SK-N-DZ (cell line): ENCODE data around the gene STIL.

Experiments used
- DNase-seq: peaks from one replicate; pipeline ENCODE4 v3.0.0-alpha.2; 2015; ENCODE audit warnings: low spot score

Gene STIL

DNA sequence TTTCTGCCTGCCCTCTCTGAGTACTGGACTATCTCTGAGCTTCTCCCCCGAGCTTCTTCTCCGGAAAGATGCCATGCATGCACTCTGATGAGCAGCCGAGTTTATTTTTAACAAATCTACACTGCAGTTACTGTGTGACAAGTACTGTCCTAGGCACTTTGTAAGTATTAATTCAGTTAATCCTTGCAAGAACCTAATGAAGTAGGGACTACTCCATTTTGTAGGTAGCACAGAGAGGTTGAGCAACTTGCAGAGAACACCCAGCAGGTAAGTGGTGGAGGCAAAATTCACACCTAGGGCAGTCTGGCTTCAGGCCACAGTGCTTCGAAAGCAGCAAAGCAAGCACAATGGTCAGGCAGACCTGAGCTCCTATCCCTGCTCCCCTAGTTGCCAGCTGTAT is 78.1 kb downstream of the STIL start:
- no peak for DNase-seq

DNA sequence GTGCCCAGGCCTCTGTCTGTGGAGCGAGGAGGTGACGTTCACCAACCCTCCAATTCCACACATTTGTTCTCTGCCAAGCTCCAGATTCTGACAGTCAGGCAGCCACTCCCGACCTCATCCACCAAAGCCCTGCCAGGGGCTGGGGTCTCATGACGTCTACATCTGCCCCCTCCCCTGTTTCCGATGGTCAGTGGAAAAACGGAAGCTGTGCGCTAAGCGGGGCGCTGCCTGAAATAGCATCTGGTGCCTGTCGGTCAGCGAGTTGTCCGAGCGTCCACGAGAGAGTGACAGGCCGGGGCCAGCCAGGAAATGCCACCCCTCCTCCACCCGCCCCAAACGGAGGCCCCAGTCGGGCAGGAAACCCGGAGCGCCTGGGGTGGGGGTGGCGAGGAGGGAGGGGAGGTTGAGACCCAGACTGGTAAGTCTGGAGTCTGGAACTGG is 78.7 kb downstream of the STIL start:
- no peak for DNase-seq

DNA sequence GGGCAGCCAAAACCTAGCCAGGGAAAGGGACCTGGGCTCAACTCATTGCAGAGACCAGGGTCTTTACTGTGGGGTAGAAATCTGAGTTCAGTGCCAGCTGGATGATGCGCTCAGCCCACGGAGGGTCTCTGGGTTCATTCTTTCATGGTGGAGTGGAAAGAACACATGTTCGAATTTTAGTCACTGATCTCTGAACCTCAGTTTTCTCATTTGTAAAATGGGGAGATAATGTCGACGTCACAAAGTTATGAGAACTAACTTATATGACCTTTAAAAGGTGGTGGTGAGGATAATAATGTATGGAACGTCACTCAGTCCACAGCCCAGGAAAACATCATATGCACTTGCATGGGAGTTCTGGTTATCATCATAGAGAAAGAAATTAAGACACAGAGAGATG is 80.8 kb downstream of the STIL start:
- DNase-seq, result no peak

DNA sequence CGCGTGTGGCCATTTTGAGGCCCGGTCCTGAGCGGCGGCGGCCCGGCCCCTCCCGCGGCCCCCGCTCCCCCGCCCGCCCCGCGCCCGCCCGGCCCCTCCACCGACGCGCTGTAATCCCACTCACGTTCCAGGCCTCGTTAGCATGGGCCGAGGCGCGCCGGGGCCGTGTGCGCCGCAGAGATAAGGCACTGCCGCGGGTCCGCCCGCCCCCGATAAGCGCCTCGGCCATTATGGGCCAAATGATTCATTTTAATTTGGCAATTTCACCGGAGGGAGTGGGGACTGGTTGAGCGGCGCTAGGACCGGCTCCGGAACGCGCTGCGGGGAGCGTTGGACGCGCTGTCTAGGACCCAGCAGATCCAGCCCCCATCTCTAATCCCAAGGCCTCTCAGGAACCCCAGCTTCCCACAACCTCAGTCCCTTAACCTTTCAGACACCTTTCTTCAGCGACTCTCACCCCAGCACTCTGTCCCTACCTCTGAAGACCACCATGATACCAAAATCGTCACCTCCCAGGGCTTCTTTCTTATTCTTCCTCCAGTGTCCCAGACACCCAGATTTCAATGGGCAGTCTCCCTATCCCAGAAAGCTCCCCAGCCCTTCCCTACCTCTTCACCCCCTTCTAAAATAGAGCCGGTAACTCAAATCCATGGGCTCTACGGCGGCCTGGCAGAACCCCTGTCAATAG is 81.6 kb downstream of the STIL start, which contains the start of gene TAL1:
TAL1 (minus strand) TSS at position 39 of the 688 bp plus-strand sequence. CDS start 6,337 bp downstream, outside the sequence.
- no peak for DNase-seq

DNA sequence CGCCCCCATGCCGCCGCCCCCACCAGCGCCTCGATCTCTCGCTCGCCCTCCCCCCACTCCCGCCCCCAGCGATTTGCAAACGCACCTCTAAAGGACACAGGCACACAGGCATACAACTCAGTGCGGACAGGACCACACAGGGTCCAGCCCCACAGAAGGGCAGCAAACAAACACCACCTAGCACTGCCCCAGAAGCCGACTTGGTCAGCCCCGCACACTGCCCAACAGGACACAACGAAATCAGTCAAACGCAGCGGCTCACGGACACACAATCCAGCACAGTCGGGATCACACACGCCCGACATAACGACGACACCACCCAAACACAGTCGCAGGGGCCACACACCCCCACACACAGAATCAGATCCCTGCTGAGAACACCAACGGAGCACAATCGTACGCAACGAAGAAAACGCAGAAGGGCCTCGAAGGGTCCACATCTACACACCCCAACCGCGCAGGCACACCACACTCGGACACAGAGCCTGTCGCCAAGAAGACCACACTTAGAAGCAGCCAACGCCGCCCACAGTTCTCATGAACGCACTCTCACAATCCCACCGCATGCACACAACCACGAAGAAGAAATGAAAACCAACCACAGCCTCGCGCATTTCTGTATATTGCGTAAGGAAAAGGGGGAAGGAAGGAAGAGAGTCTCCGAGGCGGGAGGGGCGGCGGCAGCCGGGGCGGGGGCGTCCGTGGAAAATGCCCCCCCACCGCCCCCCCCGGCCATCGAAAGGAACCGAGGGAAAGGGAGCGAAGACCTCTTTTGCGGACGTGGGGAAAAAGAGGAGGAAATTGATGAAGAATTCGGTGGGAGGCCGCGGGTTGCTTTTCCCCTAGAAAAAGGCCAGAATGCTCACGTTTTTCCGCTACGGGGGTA is 82.4 kb downstream of the STIL start:
- DNase-seq, result peak; percentile 43

DNA sequence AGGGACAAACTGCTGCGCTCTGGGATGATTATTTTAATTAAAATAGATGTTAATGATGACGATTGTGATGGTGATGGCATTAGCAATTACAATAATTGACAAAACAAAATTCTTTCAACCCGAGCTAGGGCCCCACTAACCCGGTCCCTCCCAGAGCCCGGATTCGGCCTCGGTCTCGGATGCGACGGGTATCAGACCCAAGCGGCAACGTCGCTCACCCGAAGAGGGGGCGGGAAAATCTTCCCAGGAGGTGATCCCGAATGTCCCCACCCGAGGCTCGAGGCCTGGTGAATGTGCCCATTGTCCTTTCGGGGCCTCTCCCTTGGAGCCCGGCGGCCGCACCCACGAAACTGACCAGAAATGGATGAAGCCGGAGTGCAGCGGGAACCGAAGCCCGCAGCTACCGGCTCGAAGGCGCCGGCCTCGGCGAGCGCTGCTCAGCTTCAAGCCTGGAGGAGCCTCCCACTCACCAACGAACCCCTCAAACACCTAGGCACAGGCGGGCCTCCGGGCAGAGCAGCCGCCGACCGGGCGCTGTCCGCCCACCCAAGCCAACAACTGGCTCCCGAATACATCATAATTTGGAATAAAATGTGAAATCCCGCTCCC is 83.2 kb downstream of the STIL start:
- peak; percentile 25 for DNase-seq

DNA sequence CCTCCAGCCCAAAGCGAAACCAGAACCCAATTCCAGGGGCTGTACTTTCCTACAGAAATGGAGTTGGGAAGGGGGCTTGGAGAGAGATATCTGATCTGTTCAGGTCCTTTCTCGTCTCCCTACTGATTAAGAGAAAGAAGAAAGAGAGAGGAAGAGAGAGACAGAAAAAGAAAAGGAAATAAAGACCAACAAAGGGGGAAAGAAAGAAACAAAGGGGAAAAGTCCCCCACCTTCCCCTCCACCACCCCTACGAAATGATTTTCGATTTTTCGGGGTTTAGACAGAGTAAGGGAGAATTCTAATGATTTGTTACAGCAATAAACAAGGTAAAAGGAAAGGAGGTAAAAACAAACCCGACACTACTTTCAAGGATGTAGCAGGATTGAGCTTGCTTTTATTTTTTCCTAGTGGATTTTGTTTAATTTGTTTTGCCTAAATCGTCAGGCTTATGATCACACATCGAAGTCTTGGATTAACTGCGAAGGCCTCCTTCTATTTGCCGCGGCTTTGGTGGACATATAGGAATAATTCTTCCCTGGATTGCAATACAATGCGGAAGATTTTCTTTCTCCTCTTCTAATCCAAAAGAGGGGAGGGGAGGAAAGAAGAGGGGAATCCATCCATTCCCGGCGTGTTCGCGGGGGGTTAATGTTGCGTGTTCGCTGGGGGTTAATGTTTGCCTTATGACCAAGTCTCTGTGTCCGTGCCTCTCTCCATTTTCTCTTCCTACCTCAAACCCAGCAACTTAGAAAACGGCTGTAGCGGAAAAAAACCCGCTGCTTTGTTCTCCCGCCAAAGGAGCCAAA is 83.9 kb downstream of the STIL start:
- DNase-seq, result no peak

DNA sequence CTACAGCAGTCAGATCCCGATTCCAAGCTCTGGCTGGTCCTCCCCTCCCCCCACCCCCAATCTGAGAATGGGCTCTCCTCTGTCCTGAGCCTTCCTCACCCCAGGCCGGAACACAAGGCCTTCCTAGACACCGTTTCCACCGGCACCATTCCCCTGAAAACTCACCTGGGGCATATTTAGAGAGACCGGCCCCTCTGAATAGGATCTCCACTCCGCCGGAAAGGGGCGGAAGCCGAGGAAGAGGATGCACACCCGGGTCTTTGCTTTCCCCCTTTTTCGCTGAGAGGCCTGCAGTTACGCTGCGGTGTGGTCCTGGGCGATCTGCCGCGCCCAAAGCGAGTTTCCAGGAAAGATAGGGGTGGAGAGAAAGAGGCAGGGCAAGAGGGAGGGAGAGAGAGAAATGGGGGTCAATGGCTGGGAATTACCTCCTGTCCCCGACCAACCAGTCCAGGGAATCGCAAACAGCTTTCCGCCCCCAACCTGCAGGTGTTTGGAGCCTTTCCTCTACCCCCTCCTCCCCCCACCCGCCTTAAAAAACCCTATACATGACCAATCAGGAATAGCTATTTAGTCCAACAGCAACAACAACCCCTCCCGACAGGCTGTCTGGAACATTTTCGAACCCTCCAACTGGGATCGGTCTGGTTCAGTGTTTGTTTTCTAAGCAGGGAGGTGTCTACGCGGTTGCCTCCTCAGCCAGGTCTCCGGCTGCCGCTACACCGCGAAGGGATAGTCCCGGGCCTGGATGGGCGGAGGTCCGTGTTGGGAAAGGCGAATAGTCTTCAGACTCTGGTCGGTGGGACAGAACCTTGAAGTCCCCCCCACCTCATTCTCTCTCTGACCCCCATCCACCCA is 84.7 kb downstream of the STIL start:
- no peak for DNase-seq

DNA sequence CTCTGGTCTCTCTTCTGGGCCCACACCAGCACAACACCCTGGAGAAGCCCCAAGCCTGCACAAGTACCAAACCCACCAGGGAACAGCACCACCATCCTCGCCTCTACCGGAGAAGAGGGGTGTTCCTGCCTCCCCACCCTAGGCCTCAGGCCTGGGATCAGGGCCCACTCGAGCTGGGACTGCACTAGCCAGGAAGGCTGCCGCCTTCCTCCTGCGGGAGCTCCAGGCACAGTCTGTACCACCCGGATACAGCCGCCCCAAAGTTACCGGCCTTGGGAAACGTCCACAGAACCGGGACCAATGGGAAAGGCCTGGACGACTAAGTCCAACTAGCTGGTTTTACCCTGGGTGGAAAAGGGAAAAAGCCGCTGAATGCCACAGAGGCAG is 85.3 kb downstream of the STIL start:
- DNase-seq, result no peak

DNA sequence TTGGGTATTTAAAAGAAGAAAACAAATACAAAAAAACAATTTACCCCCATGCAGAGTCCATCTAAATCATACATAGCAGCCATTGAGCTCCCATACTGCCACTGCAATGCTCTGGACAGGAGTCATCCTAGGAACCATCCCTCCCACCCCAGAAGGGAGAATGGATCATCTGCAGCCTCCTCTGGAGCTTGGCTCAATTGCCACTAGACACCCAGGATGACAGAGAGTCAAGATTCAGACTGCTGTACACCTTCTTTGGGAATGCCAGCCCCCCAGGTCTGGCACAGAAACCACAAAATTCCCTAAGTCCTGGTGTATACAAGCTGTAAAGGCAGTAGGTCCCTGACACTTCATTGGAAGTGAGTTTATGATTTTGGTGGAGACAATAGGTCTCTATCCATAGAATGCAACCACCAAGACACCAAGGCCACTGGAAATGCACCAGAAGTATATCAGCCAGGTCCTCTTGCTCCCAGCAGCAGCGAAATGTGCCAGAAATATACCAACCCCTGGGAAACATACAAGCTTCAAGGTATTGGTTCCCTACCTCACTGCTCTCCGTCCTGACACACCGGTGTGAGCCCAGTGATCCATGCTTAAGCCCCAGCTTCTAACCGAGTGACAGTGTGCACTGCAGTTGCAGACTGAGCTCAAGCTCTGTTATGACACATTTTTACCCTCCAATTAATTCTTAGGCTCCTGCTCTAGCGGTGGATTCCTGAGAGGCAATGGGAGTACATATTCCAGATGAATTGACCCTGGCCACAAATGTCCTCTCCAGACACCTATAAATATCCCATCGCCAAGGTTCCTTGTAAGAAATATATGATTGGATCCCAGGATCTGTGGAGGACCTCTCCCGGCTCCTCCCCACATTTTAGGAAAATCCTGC is 86.4 kb downstream of the STIL start:
- no peak for DNase-seq

DNA sequence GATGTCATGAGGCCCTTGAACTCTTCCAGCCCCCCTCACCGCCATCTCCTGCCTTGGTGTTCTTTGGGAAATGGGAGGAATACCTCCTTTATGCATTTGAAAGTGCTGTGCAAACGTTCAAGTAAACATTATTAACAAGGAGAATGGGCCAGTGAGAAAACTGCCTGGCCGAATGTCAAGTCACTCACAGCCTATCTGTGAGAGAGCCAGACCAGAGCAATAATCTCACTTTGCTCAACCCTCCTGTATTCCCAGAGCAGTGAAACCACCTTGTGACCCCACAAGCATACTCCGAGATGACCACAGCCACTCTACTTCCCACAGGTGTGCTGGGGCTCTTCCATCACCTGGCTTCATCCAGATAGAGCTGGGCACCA is 87.1 kb downstream of the STIL start:
- DNase-seq, result no peak

DNA sequence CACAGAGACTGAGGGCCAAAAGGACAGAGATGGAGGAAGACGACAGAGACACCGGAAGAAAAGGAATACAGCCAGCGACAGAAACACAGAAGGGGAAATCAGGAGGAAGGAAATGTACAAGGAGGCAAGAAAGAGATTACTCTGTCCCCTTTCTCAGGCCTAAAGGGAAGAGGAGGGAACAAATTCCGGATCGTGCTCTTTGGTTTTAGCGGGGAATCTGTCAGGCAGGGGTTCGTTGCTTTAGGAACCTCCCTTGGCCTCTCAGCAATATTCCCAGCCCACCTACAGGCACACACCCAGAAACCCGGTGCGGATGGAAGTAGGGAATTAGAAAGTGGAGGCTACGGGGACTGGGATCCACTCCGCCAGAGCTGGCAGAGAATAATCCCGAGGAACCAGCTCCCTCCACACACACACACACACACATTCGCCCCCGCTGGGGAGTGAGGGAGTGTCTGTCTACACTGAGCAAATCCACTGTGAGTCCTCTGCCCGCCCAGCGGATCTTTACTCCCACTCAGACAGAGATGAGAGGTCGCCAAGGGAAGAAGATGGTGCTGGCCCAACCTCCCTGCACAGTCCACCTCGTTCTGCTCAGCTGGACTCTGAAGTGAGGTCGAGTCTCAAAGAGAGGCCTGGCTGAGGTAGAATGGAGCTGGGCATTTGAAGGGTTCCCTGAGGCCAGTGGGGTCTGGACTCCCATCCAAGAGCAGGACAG is 87.7 kb downstream of the STIL start:
- no peak for DNase-seq

DNA sequence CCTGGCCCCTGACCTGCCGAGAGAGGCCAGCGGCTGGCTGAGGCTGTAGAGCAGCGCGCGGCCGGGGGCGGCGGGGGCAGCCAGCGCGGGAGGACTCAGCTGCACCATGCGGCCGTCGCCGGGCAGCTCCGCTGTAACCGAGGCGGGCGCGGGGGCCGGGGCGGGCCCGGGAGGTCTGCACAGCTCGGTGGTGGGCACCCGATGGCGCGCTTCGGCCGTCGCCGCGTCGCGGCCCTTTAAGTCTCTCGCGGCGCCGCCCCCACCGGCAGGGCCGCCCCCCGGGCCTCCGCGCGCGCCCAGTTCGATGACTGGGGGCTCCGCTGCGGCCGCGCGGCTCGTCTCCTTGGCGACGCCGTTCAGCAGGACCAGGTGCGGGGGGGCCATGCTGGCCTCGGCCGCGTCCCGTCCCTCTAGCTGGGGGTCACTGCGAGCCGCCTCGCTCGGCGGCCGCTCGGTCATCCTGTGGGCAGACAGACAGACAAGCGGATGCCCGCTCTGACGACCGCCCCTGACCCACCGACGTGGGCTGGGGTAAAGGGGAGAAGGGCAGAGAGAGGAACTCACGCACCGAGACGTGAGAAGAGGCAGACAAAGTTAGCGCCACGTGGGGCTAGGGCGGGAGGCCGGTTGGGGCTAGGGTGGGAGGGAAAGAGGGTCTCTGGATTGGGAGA is 88.4 kb downstream of the STIL start:
- no peak for DNase-seq

DNA sequence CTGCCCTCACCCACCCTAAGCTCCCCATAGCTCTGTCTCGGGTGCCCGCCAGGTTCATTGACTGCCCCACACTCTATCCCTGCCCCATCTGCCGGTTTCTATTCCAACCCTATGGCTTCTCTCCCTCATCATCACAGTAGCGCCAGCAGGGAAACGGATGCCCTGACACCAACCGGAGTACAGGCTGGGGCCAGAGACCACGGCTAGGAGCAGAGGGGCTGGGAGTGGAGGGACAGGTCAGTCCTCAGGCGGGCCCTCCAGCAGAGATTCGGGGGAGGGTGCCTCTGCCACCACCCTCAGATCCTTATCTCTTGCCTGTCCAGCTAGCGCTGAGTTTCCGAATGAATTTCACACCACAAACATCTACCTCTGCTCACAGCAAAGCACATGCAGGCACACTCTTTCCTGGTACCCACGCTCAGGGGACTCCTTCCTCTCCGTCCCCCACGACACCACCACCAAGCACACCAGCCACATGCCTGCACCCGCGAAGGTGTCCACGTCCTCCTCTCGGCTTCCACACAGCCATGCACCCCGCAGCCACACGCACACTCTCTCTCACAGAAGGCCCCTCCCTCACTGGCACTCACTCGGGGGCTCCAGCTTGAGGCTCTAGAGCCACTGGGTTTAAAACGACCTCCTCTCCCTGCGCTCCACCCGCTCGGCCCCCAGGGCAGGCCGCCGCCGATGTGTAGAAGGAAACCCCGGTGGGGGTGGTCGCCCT is 89.1 kb downstream of the STIL start:
- no peak for DNase-seq

DNA sequence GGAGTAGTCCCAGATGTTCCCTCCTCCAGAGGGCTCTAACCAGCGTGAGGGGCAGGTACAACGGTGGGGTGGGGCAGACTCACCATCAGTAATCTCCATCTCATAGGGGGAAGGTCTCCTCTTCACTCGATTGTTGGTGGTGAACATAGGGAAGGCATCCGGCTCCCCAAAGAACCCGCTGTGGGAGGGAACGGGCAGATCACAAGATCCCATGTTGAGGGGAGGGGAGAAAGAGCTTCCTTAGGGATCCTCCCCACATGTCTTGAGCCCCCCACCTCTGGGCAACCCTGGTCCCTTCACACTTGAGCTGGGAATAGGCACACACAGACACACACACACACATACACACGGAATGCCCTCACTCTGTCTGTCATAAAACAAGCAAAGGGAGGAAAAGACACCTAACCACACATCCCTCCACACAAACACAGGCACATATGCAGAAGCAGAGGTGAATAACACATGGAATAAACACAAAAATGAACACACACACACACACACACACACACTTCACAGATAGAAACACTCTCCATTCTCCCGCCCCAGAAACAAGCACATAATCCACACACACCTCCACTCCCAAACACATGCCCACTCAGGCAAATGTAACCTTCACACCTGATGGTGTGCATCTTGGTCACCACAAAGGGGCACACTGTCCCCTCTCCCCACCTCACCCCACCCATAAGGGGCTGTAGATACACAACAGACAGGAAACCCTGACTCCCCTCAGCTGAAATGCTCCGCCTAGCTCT is 89.8 kb downstream of the STIL start:
- DNase-seq, result no peak

DNA sequence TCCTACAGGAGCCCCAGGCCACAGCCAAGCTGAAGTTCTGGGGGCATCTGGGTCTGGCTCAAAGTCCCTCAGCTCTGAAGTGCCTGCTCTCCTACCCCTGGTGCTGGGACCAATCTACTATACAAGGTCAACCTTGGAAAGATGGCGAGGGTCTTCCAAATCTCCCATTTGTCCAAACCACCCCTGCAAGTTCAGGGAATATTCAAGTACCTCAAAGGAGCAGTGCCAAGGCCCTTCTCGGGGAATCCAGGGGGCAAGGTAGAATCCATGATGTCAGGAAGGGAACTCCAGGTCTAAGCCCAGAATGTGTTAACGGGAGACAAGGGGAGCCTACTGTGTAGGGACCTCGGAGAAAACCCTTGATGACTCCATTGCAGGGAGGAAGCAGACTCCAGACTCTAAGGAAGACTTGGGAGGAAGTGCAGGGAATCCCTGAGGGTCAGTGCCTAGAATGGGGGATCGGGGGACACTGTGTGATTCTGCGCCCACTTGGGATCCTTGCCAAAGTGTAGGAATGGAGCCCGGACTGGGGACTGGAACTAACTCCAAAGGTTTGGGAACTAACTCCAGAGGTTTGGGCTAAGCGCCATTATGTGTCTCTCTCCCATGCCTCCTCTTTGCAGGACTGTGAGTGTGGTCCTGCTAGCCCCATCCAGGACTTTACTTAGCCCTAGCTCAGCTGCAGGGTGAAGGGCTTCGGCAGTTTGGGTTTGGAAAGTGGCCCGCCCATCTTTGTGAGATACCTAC is 90.6 kb downstream of the STIL start:
- DNase-seq, result no peak
